HCT116 (cell line): ENCODE measurements around the gene ALAS2.

Experiments
- EZH2 ChIP-seq: fragments of 200-600 bp; sonication (generic); IDR thresholded peaks from 2 replicates; pipeline ENCODE4 v1.6.1; 2017; ENCODE audit warnings: antibody characterized with exemption, mixed run types
- POLR2A ChIP-seq: IDR thresholded peaks from 2 replicates; pipeline ENCODE4 v1.7.0; 2011; ENCODE audit warnings: borderline replicate concordance; ENCODE audit not compliant: insufficient read depth, insufficient read length; ENCODE audit errors: extremely low read depth
- RAD21 ChIP-seq: IDR thresholded peaks from 2 replicates; pipeline ENCODE4 v1.6.1; 2012; ENCODE audit warnings: low read depth, mild to moderate bottlenecking

DNA sequence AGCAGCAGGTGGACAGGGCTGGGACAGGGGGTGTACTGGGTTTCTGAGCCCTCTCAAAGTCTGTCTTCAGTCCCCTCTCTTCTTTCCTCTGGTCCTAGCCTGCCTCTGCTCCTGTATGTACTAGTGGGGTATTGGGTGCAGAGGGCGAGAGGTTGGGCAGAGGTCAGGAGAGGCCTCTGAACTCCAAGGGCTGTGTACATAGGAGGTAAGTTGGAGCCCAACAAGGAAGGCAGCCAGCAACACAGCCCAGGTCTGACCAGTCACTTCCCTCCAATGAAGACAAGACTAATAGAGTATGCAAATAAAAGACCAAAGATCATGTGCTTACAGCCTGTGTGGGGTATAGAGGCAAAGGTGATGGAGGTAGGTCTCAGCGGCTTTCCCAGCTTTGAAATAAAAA is 36.7 kb downstream of the ALAS2 start, which contains the start of gene PFKFB1:
- TF ChIP-seq POLR2A, result no peak
- no peak for TF ChIP-seq RAD21
- TF ChIP-seq EZH2, result no peak
